ENCODE measurements around the gene HDDC2.

DNA sequence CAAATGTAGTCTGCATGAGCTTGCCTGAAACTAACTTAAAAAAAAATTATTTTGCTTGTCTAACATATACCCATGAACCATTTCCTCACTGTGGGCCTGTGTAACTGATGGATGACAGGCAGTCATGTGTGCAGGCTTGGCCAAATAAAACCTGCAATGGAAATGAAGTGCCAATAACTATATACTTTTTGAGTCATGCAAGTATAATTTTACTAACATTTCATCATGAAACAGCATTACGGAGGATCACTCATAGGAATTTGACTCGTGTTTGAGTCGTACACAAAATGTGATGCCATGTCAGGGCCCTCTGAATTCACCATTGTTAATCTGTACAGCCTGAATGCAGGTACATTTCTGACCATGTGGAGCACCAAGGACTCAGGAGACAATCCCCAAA lies 46.6 kb downstream of the HDDC2 start:
- TF ChIP-seq YY1 (IDR thresholded peaks at IDR 0.05; ENCODE audit: extremely low read depth, insufficient replicate concordance, low read depth, low read length) (no peak), SP1 (IDR thresholded peaks at IDR 0.05; ENCODE audit: low read depth) (no peak), POLR2A (IDR thresholded peaks at IDR 0.05; ENCODE audit: borderline replicate concordance, extremely low read depth, insufficient read depth, insufficient read length) (no peak)
- TF ChIP-seq, protein P1, sequence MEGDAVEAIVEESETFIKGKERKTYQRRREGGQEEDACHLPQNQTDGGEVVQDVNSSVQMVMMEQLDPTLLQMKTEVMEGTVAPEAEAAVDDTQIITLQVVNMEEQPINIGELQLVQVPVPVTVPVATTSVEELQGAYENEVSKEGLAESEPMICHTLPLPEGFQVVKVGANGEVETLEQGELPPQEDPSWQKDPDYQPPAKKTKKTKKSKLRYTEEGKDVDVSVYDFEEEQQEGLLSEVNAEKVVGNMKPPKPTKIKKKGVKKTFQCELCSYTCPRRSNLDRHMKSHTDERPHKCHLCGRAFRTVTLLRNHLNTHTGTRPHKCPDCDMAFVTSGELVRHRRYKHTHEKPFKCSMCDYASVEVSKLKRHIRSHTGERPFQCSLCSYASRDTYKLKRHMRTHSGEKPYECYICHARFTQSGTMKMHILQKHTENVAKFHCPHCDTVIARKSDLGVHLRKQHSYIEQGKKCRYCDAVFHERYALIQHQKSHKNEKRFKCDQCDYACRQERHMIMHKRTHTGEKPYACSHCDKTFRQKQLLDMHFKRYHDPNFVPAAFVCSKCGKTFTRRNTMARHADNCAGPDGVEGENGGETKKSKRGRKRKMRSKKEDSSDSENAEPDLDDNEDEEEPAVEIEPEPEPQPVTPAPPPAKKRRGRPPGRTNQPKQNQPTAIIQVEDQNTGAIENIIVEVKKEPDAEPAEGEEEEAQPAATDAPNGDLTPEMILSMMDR (IDR thresholded peaks at IDR 0.05 in 2 of 3, conservative IDR thresholded peaks at IDR 0.05 in 1 of 3; ENCODE audit: borderline replicate concordance in 1 of 3, insufficient read depth in 1 of 3, low read depth in 2 of 3, low read length in 2 of 3): no peak
- TF ChIP-seq, protein P2, sequence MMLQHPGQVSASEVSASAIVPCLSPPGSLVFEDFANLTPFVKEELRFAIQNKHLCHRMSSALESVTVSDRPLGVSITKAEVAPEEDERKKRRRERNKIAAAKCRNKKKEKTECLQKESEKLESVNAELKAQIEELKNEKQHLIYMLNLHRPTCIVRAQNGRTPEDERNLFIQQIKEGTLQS (IDR thresholded peaks at IDR 0.05): no peak
- TF ChIP-seq, protein P3, sequence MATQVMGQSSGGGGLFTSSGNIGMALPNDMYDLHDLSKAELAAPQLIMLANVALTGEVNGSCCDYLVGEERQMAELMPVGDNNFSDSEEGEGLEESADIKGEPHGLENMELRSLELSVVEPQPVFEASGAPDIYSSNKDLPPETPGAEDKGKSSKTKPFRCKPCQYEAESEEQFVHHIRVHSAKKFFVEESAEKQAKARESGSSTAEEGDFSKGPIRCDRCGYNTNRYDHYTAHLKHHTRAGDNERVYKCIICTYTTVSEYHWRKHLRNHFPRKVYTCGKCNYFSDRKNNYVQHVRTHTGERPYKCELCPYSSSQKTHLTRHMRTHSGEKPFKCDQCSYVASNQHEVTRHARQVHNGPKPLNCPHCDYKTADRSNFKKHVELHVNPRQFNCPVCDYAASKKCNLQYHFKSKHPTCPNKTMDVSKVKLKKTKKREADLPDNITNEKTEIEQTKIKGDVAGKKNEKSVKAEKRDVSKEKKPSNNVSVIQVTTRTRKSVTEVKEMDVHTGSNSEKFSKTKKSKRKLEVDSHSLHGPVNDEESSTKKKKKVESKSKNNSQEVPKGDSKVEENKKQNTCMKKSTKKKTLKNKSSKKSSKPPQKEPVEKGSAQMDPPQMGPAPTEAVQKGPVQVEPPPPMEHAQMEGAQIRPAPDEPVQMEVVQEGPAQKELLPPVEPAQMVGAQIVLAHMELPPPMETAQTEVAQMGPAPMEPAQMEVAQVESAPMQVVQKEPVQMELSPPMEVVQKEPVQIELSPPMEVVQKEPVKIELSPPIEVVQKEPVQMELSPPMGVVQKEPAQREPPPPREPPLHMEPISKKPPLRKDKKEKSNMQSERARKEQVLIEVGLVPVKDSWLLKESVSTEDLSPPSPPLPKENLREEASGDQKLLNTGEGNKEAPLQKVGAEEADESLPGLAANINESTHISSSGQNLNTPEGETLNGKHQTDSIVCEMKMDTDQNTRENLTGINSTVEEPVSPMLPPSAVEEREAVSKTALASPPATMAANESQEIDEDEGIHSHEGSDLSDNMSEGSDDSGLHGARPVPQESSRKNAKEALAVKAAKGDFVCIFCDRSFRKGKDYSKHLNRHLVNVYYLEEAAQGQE (IDR thresholded peaks at IDR 0.05; ENCODE audit: low read depth): no peak
- TF ChIP-seq, protein P4, sequence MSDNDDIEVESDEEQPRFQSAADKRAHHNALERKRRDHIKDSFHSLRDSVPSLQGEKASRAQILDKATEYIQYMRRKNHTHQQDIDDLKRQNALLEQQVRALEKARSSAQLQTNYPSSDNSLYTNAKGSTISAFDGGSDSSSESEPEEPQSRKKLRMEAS (IDR thresholded peaks at IDR 0.05): no peak

Data from HCT116 (cell line).